ENCODE measurements around the gene TEF. TPM values are rescaled to one million over a fixed set of nuclear protein-coding genes. Genes with fewer than 3 reads are reported as not detected.

Gene TEF
- total and polyA plus RNA-seq, 3 experiments from 2014 or later: 1.8 to 5.3 (median 3.5) TPM

GRCh38 chr22:41406410-41406809 is 24.7 kb downstream of the TEF start:
- peaks cover 5% of the 10 kb centered on the region for H3K4me1 ChIP-seq (ENCODE audit: insufficient read depth, low read length)
- ChIA-PET POLR2A (no interaction called here), CTCF (interaction anchor here (7.7 to 9.4 kb wide), 2 partner anchors 111 to 118 kb away, joined by 89 to 119 read pairs; no protein-coding TSS in a partner anchor)
- Mint-ChIP-seq H3K27me3 (no peaks in the 10 kb centered on the region), H3K36me3 (no peaks in the 10 kb centered on the region), H3K4me1 (peaks cover 5 to 18% (median 6%) of the 10 kb centered on the region in 3 donors), H3K4me3 (no peak overlapping the region), H3K27ac (no peak overlapping the region), H3K9me3 (no peaks in the 10 kb centered on the region)
- no peak for DNase-seq
- H3K9me3 ChIP-seq (ENCODE audit: low read length): no peaks in the 10 kb centered on the region
- no peak overlapping the region for H3K4me3 ChIP-seq (ENCODE audit: low read length)
- no peaks in the 10 kb centered on the region for H3K36me3 ChIP-seq (ENCODE audit: insufficient read depth, low read length)
- H3K27ac ChIP-seq (ENCODE audit: low read depth, low read length): no peak overlapping the region
- no peaks in the 10 kb centered on the region for H3K27me3 ChIP-seq (ENCODE audit: insufficient read depth, low read length, poor library complexity, severe bottlenecking)

- no peaks in the 10 kb centered on the region for H3K27me3 ChIP-seq (ENCODE audit: insufficient read depth, low read length, poor library complexity, severe bottlenecking)
- ChIA-PET CTCF (interaction anchor here (1.0 to 9.4 kb wide), 3 partner anchors 26 to 117 kb away, joined by 3 to 119 read pairs (median 89); partner anchors contain the start of gene TEF), POLR2A (no interaction called here)
- peaks cover 11 to 25% (median 13%) of the 10 kb centered on the region in 3 donors for H3K4me1 Mint-ChIP-seq
- peak overlapping the region in 2 of 8 donors; percentile 11 to 54 for H3K27ac Mint-ChIP-seq
- H3K4me1 ChIP-seq (ENCODE audit: insufficient read depth, low read length): peaks cover 14% of the 10 kb centered on the region
- no peak overlapping the region for H3K27ac ChIP-seq (ENCODE audit: low read depth, low read length)
- no peak overlapping the region for H3K4me3 Mint-ChIP-seq
- no peaks in the 10 kb centered on the region for H3K36me3 Mint-ChIP-seq
- no peak overlapping the region for H3K4me3 ChIP-seq (ENCODE audit: low read length)
- H3K9me3 ChIP-seq (ENCODE audit: low read length): no peaks in the 10 kb centered on the region
- H3K27me3 Mint-ChIP-seq: no peaks in the 10 kb centered on the region
- DNase-seq: no peak
- H3K9me3 Mint-ChIP-seq: no peaks in the 10 kb centered on the region
- H3K36me3 ChIP-seq (ENCODE audit: insufficient read depth, low read length): no peaks in the 10 kb centered on the region
These were observed 25.7 kb downstream of the TEF start for GRCh38 chr22:41407433-41407832.

GRCh38 chr22:41408665-41409064 is 26.9 kb downstream of the TEF start:
- ChIA-PET POLR2A (interaction anchor here (0.7 to 1.1 kb wide), 3 partner anchors 27 to 139 kb away, joined by 3 read pairs; partner anchors contain the start of gene TEF), CTCF (interaction anchor here (1.2 to 7.7 kb wide), 2 partner anchors 109 to 119 kb away, joined by 6 to 89 read pairs; no protein-coding TSS in a partner anchor)
- Mint-ChIP-seq H3K27ac (peak overlapping the region in 1 of 8 donors; percentile 90), H3K9me3 (no peaks in the 10 kb centered on the region), H3K4me1 (peaks cover 12 to 32% (median 14%) of the 10 kb centered on the region in 3 donors), H3K27me3 (no peaks in the 10 kb centered on the region), H3K4me3 (peak overlapping the region in 2 of 7 donors; percentile 45 to 65), H3K36me3 (peaks cover 0 to 4% (median 0%) of the 10 kb centered on the region in 3 donors)
- Histone ChIP-seq H3K9me3 (ENCODE audit: low read length) (no peaks in the 10 kb centered on the region), H3K27me3 (ENCODE audit: insufficient read depth, low read length, poor library complexity, severe bottlenecking) (no peaks in the 10 kb centered on the region), H3K36me3 (ENCODE audit: insufficient read depth, low read length) (no peaks in the 10 kb centered on the region), H3K4me3 (ENCODE audit: low read length) (no peak overlapping the region), H3K27ac (ENCODE audit: low read depth, low read length) (no peak overlapping the region), H3K4me1 (ENCODE audit: insufficient read depth, low read length) (peaks cover 20% of the 10 kb centered on the region)
- DNase-seq: no peak

GRCh38 chr22:41410311-41410751 is 28.6 kb downstream of the TEF start:
- ChIA-PET CTCF (interaction anchor here (1.1 to 1.6 kb wide), 7 partner anchors 36 to 124 kb away, joined by 3 to 7 read pairs (median 4); partner anchors contain the start of gene TOB2), POLR2A (no interaction called here)
- no peak for DNase-seq
- no peaks in the 10 kb centered on the region for H3K36me3 ChIP-seq (ENCODE audit: insufficient read depth, low read length)
- H3K27me3 ChIP-seq (ENCODE audit: insufficient read depth, low read length, poor library complexity, severe bottlenecking): no peaks in the 10 kb centered on the region
- Mint-ChIP-seq H3K4me1 (peaks cover 18 to 35% (median 24%) of the 10 kb centered on the region in 3 donors), H3K27ac (peak overlapping the region in 7 of 8 donors; percentile 63 to 100 (median 72)), H3K27me3 (peaks cover 0 to 2% of the 10 kb centered on the region in 2 donors), H3K9me3 (no peaks in the 10 kb centered on the region), H3K36me3 (peaks cover 0 to 8% (median 0%) of the 10 kb centered on the region in 3 donors), H3K4me3 (peak overlapping the region in 1 of 7 donors; percentile 60)
- no peak overlapping the region for H3K4me3 ChIP-seq (ENCODE audit: low read length)
- H3K4me1 ChIP-seq (ENCODE audit: insufficient read depth, low read length): peaks cover 30% of the 10 kb centered on the region
- H3K9me3 ChIP-seq (ENCODE audit: low read length): no peaks in the 10 kb centered on the region
- H3K27ac ChIP-seq (ENCODE audit: low read depth, low read length): no peak overlapping the region

- Histone ChIP-seq H3K36me3 (ENCODE audit: insufficient read depth, low read length) (no peaks in the 10 kb centered on the region), H3K27ac (ENCODE audit: low read depth, low read length) (no peak overlapping the region), H3K27me3 (ENCODE audit: insufficient read depth, low read length, poor library complexity, severe bottlenecking) (no peaks in the 10 kb centered on the region), H3K9me3 (ENCODE audit: low read length) (no peaks in the 10 kb centered on the region), H3K4me3 (ENCODE audit: low read length) (no peak overlapping the region), H3K4me1 (ENCODE audit: insufficient read depth, low read length) (peaks cover 37% of the 10 kb centered on the region)
- Mint-ChIP-seq H3K9me3 (no peaks in the 10 kb centered on the region), H3K4me1 (peaks cover 23 to 39% (median 30%) of the 10 kb centered on the region in 3 donors), H3K4me3 (peak overlapping the region; percentile 4 to 60 (median 32)), H3K36me3 (peaks cover 0 to 8% (median 0%) of the 10 kb centered on the region in 3 donors), H3K27ac (peak overlapping the region; percentile 54 to 100 (median 86)), H3K27me3 (peaks cover 0 to 2% of the 10 kb centered on the region in 2 donors)
- ChIA-PET CTCF (interaction anchor here (1.1 to 1.6 kb wide), 5 partner anchors 36 to 256 kb away, joined by 3 to 5 read pairs (median 3); partner anchors contain the start of gene TOB2), POLR2A (interaction anchor here (1.2 to 2.2 kb wide), 3 partner anchors 32 to 133 kb away, joined by 5 read pairs; partner anchors contain the start of genes ACO2 and PHF5A)
- no peak for DNase-seq
These were observed 29.5 kb downstream of the TEF start for GRCh38 chr22:41411021-41411851.

- DNase-seq: no peak
- POLR2A ChIA-PET: interaction anchor here (0.6 kb wide), 1 partner anchor 33 kb away, joined by 3 read pairs; no protein-coding TSS in a partner anchor
- Mint-ChIP-seq H3K4me1 (peaks cover 29 to 55% (median 30%) of the 10 kb centered on the region in 3 donors), H3K9me3 (no peaks in the 10 kb centered on the region), H3K4me3 (peak overlapping the region; percentile 44 to 99 (median 97)), H3K27ac (peak overlapping the region in 7 of 8 donors; percentile 19 to 100 (median 98)), H3K27me3 (peaks cover 0 to 2% of the 10 kb centered on the region in 2 donors), H3K36me3 (peaks cover 0 to 8% (median 0%) of the 10 kb centered on the region in 3 donors)
- H3K36me3 ChIP-seq (ENCODE audit: insufficient read depth, low read length): no peaks in the 10 kb centered on the region
- H3K9me3 ChIP-seq (ENCODE audit: low read length): no peaks in the 10 kb centered on the region
- no peak overlapping the region for H3K27ac ChIP-seq (ENCODE audit: low read depth, low read length)
- peaks cover 44% of the 10 kb centered on the region for H3K4me1 ChIP-seq (ENCODE audit: insufficient read depth, low read length)
- H3K27me3 ChIP-seq (ENCODE audit: insufficient read depth, low read length, poor library complexity, severe bottlenecking): no peaks in the 10 kb centered on the region
- CTCF ChIA-PET: interaction anchor here (0.6 to 0.7 kb wide), 2 partner anchors 17 to 548 kb away, joined by 3 to 4 read pairs; no protein-coding TSS in a partner anchor
- H3K4me3 ChIP-seq (ENCODE audit: low read length): no peak overlapping the region
These were observed 33.8 kb downstream of the TEF start for GRCh38 chr22:41415554-41415953.

GRCh38 chr22:41417622-41418390 is 36.1 kb downstream of the TEF start:
- CTCF ChIA-PET: interaction anchor here (0.7 to 1.2 kb wide), 2 partner anchors 14 kb away, joined by 4 read pairs; no protein-coding TSS in a partner anchor
- Histone ChIP-seq H3K27me3 (ENCODE audit: insufficient read depth, low read length, poor library complexity, severe bottlenecking) (no peaks in the 10 kb centered on the region), H3K36me3 (ENCODE audit: insufficient read depth, low read length) (no peaks in the 10 kb centered on the region), H3K27ac (ENCODE audit: low read depth, low read length) (no peak overlapping the region), H3K4me1 (ENCODE audit: insufficient read depth, low read length) (peaks cover 26% of the 10 kb centered on the region), H3K4me3 (ENCODE audit: low read length) (no peak overlapping the region), H3K9me3 (ENCODE audit: low read length) (no peaks in the 10 kb centered on the region)
- H3K27ac Mint-ChIP-seq: peak overlapping the region in 2 of 8 donors; percentile 37 to 77
- H3K27me3 Mint-ChIP-seq: peaks cover 0 to 2% of the 10 kb centered on the region in 2 donors
- H3K4me3 Mint-ChIP-seq: no peak overlapping the region
- DNase-seq: no peak
- peaks cover 18 to 41% (median 20%) of the 10 kb centered on the region in 3 donors for H3K4me1 Mint-ChIP-seq
- POLR2A ChIA-PET: interaction anchor here (0.5 kb wide), 1 partner anchor 26 kb away, joined by 3 read pairs; no protein-coding TSS in a partner anchor
- peaks cover 0 to 13% (median 0%) of the 10 kb centered on the region in 3 donors for H3K36me3 Mint-ChIP-seq
- no peaks in the 10 kb centered on the region for H3K9me3 Mint-ChIP-seq

Measured in CD8-positive, alpha-beta memory T cell (primary cell).